HL-60 (cell line): ENCODE data around the gene TMEM94.

ENCODE experiments used
- CTCF ChIP-seq: IDR thresholded peaks from one replicate; pipeline ENCODE4 v1.5.1; 2011; ENCODE audit warnings: low read length, control low read depth, inconsistent platforms; ENCODE audit not compliant: insufficient read depth
- POLR2AphosphoS5 ChIP-seq: IDR thresholded peaks from 2 replicates; pipeline ENCODE4 v1.6.1; 2012; ENCODE audit warnings: low read depth

- no peak for TF ChIP-seq CTCF
- no peak for TF ChIP-seq POLR2AphosphoS5
Observed at GRCh38 chr17:75459590-75460267, 3.3 kb downstream of the TMEM94 start.
